Stimulated activated CD4-positive, alpha-beta T cell treated with anti-CD3 and anti-CD28 coated beads, Interleukin-1b, Interleukin-23, amount 100 ng/mL, for 24 hours (primary cell): ENCODE measurements around the gene RFX4.

Source experiments
- DNase-seq, 4 experiments: peaks; one replicate each; pipeline ENCODE4 v3.0.0-alpha.2; 2020; ENCODE audit warnings: low read depth in 4 of 4, low spot score in 1 of 4

Gene RFX4

GRCh38 chr12:106582641-106583230, at the start of gene RFX4:
RFX4 (plus strand) TSS chr12:106583004; CDS start chr12:106583321, 317 bp downstream.
- no peak for DNase-seq

DNA sequence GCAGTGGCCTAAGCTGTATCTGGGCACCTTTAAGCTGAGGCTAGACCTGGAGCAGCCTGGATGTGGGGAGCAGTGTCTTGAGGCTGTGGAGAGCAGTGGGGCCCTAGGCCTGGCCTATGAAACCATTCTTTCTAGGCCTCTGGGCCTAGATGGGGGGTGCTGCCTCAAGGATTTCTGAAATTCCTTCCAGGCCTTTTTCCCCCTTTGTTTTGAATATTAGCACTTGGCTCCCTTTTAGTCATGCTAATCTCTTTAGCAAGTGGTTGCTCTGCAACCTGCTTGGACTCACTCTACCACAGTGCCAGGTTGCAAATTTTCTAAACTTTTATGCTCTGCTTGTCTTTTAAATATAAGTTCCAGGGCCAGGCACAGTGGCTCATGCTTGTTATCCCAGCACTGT, 41.6 kb upstream of the RFX4 start:
- DNase-seq = no peak

- DNase-seq = no peak
Measured at GRCh38 chr12:106551410-106551809, 31.4 kb upstream of the RFX4 start.

DNA sequence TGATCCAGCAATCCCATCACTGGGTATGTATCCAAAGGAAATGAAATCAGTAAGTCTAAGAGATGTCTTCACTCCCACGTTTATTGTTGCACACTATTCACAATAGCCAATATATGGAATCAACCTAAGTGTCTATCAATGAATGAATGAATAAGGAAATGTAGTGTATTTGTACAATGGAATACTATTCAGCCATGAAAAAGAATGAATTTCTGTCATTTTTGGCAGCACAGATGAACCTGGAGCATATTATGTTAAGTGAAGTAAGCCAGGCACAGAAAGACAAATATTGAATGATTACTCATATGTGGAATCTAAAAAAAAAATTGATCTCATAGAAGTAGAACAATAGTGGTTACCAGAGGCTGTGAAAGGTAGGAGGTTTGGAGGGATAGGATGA, 30.6 kb upstream of the RFX4 start:
- DNase-seq = no peak

GRCh38 chr12:106564678-106565329, 18.0 kb upstream of the RFX4 start:
- no peak for DNase-seq

DNA sequence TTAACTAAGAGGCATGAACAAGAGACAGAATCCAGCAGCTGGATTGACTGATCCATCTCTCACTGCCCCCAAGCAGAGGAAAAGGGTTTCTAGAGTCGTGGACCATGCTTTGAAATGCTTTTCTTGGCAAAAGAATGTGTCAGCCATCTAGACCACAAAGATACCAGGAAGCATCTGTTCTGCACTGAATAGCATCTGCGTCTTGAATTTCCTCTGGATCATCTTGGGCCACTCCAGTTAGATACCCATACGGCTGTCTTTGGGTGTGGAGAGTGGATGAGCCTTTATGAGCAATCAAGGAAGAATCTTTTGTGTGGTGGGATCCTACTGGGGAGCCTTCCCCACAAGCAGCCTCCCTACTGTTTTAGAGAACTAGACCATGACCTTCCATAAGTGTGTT, 16.0 kb upstream of the RFX4 start:
- no peak for DNase-seq

DNA sequence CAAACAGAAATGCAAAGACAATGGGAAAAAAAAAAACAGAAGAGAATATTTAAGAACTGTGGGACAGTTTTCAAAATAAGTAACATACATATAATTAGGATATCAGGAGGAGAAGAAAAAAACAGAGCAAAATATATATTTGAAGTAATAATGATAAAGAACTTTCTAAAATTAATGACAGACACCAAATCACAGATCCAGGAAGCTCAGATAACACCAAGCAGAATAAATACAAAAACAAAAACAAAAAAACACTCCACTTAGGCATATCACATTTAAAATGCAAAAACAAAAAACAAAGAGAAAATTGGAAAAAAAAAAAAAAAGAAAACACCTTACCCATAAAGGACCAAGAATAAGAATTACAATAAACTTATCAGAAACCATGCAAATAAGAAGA, 9.6 kb upstream of the RFX4 start:
- no peak for DNase-seq

GRCh38 chr12:106576848-106577247, 6.0 kb upstream of the RFX4 start:
- DNase-seq = no peak

- DNase-seq = no peak
Measured at GRCh38 chr12:106580671-106581508, 1.9 kb upstream of the RFX4 start.

GRCh38 chr12:106581543-106582248, 1.1 kb upstream of the RFX4 start:
- no peak for DNase-seq

GRCh38 chr12:106582249-106582591, 584 bp upstream of the RFX4 start:
- DNase-seq = no peak

DNA sequence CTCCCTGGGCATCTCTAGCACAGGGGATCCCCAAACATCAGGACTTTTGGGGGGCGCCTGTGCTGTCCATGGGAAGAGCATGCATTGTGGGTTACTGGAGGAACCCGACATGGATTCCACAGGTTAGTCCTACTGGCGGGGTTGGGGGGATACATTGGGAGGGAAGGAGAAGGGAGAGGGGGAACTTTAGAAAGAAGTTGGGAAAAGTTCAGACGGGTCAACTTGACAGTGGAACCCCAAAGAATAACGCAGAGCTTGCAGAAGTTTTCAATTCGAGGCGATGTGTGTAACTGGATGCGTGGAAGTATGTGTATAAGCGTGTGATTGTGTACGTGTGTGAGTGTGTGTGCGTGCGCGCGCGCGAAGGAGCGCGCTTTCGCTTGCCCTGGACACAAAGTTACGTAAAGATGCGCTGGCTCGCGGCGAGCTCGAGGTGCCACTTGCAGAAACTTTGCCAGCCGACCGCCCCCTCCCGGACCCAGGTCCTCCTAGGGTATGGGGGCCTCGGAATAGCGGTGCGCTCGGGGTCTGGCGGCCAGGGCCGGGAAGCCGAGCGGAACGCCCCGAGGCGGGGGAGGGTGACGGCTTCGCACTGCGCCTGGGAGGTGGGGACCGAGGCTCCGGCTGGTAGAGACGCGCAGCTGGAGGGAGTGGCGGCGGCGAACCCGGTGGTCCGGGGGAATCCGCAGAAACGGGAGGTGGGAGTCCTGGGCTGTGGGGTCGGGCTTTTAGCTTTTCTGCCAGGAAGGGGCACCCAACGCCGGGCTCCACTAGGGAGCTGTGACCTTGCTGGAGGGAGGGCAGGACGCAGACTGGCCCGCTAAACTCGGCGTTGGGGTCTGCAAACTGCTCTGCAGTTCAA, 669 bp downstream of the RFX4 start:
- DNase-seq = no peak

DNA sequence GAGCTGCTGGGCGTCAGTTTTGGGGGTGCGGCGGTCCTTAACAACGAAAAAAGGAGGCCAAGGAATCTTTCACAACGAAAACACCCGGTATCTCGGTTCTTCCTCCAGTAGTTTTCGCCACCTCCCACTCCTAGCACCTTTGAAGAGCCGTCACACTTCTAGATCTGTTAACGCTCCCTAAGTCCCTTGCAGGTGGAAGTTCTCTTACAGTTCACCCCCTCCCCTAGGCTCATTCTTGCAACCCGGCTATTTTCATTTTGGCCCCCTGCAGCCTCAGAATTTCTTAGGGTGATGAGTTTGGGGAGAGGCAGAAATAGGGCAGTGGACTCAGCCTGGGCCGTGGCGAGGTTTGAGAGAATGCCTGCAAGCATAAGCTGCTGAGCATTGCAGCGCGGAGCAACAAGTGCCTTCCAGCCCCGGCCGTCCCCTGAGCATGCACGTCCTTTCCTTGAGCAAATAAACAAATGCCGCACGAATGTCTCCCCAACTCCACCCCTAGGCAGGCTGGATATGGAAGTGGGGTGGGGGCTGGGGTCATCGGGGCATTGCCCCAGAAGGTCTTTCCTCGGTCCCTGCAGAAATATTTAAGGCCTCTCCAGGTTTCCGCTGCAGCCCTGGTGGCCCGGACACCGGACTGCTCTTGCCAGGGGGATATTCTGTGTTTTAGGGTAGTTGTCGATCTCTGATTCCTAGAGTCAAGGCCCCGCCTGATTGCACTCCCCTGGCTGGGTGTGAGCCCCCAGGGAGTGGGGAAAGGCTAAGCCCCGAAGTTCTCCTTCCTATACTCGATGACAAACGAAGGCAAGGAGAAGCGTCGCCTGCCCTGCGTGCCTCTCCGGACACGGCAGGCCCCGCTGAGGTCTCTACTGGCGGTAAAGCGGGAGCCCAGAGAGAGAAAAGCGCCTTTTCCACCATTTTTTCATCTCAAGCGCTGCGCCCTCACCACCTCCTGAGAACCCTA, 1.6 kb downstream of the RFX4 start:
- no peak for DNase-seq

DNA sequence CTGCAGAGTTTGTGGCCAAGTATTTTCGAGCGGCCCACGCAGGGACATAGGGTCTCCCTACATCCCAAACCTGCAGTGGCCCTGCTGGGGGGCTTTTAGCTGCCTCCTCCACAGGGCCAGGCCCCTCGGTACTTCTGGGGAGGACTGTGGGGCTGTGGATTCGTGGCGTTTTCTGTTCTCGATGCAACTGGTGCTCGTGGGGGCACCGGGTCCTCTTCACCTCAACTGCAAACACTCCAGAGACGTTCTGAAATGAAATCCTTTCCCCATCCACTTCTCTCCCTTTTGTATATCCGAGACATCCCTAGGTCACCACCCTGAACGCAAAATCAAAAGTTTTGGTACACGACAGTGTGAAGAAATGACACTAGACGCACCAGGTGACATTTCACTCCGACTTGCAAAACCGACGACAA, 2.3 kb downstream of the RFX4 start:
- DNase-seq = no peak

GRCh38 chr12:106585521-106586277, 2.9 kb downstream of the RFX4 start:
- DNase-seq = no peak

DNA sequence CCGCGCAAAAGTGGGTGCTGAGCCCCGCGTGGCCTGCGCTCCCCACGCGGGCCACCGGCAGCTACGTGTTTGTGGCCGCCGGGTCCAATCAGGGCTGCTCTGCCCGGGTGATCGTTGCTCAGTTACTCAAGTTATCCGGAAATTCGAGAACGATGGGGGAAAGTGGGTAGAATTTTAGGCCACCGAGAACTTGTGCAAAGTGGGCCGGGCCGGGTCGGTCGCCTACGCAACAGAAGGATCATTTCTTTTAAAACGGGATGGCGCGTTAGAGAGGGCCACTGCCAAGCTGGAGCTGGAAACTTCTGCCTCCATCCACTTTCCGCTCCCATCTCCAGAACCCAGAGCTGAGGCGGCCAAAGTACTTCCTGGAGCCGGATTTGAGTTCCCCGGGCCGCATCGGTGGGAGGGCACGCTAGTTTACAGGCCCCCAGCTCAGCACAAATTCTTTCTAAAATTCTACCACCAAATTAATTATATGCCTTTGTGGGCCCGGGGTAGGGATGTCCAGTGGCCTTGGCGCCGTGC, 3.5 kb downstream of the RFX4 start:
- DNase-seq = no peak

GRCh38 chr12:106586803-106587684, 4.2 kb downstream of the RFX4 start:
- DNase-seq = no peak

DNA sequence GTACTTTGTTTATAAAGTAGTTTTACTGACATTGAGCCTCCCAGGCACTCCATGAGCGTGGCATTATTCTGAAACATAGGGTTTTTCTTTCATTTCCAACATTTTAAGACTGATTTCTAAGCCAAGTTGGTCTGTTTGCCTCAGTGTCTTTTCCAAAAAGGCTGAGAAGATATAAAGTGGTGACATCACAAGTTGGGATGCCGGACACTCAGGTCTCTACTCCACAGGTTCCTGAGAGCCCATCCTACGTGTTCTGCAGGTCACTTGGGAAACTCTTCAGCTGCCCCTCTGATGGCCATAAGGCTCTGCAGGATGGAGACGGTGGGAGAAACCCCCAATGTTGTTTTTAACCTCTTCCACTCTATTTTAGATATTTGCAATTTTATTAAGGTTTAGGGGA, 6.0 kb downstream of the RFX4 start:
- DNase-seq = no peak
